GM19351 (cell line): ENCODE results near the gene ABCD1.
"Not testable (repeated sequence)": the region's sequence is repeated elsewhere in the genome, so short reads cannot be mapped to it uniquely, and the experiment has no call there.

Experiments used
- ATAC-seq: cut with Tn5 transposase; IDR thresholded peaks from one replicate; pipeline ENCODE4 v1.9.1; 2021; ENCODE audit warnings: mild to moderate bottlenecking, moderate library complexity; ENCODE audit not compliant: unreplicated experiment

The ABCD1 gene

DNA sequence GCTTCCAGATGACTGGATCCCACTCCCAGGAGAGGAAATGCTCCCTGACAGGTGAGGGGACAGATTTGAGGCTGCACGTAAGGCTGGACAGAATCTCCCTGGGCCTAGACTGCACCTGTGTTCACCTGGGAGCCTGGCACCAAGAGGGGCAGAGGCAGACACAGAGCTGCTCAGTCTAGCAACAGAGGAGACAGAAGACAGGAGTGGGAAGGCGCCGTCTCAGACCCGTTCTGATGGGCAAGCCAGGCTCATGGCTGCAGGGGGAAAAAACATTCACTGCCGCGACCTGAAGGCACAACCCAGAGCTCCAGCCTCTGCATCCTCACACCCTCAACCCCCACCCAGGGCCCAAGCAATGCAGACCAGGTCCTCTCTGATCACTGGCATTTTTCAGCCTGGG lies 17.2 kb upstream of the ABCD1 start:
- no peak for ATAC-seq

DNA sequence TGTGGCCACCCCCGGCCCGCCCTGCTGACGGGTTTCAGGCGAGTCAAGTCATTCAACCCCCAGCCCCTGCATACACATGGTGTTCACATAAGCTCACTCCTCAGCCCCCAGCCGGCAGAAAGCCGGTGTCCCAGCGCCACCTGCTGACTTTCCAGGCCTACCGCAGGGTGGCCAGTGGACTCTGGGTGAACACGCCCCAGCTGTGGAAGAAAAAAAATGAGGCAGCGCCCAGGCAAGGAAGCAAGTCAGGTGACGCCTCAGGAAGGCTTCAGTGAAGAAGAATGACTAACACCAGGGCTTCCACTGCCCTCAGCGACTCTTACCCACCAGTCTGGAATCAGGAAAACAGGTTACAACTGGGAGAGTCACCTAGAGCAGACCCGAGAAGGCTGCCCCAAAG lies 16.2 kb upstream of the ABCD1 start:
- ATAC-seq, result peak; percentile 58

DNA sequence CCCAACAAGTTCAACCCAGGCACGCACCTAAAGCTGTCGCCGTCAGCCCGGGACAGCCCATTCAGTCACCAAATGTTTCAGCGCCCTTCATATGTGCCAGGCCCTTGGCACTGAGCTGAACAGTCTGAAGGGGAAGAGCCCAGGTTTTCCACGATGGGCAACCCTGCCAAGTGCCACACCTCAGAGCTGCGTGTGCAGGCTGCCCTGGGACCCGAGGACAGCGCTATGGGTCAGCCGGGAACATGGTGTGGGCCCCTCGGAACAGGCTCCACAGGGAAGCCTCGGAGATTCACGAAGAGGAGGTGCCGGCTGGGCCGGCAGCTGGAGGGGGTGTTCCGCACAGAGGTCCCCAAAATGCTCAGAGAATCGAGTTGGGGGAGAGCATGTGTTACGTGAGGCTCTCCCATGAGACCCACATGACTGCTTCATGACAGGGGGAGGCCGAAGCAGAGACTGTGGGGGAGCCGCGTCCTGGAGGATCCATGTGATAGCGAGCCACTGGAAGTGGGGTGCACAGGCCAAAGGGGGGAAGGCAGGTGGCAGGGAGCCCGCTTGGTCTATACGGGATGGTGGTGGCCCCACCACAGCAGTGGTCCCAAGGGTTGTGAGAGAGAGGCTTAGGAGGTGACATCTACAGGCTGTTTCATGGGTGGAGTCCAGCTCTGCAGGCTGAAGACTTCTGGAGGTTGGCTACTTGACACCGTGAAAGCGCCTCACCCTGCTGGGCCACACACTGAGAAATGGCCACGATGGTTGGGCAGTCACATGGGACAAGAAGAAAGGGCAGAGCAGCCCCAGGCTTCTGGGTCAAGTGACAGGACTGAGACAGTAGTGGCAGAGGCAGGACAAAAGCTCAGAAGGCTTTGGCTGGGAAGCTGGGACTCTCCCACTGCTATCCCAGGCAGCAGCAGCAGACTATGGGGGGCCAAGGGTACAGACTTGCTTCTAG lies 14.7 kb upstream of the ABCD1 start:
- no peak for ATAC-seq

DNA sequence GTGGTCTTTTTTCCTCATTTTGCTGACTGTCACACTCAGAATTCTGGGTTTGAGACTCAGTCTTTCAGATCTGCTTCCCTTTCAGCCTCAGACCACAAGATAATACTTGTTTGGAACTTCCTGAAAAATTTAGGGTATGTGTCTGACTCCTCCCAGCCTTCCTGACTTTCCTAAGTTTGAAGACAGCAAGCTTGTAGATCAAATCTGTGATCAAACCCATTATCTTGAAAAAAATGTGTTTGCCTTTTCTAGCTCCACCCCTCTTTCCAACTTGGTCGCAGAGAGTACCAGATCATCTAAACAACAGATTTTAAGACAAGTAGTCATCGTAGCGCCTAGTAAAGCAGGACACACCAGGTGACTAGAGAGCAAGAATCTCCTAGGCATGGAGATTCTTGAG lies 10.4 kb upstream of the ABCD1 start:
- ATAC-seq, result no peak

- no peak for ATAC-seq
Observed at GRCh38 chrX:153717445-153717844, 7.2 kb upstream of the ABCD1 start.

- ATAC-seq, result no peak
Observed at GRCh38 chrX:153719238-153719637, 5.4 kb upstream of the ABCD1 start.

DNA sequence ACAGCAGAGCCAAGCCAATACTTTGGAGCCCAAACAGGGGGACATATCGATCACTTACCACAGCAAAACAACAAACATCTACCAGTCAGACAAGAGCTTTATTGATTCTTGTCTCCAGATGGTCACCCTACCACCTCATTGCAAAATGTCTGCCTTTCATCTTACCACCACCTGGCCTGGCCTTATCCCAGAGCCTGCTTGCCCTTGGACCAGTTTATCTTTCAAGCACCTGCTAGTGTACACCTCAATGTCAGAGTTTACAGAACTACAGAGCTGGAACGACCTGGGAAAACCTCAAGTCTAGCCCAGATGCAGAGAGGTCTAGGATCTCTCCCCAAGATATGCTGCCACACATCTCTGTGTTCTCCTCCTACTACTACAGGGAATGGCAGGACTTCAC lies 5.0 kb upstream of the ABCD1 start:
- no peak for ATAC-seq

- ATAC-seq, result no peak
Observed at GRCh38 chrX:153722704-153723350, 1.8 kb upstream of the ABCD1 start.

DNA sequence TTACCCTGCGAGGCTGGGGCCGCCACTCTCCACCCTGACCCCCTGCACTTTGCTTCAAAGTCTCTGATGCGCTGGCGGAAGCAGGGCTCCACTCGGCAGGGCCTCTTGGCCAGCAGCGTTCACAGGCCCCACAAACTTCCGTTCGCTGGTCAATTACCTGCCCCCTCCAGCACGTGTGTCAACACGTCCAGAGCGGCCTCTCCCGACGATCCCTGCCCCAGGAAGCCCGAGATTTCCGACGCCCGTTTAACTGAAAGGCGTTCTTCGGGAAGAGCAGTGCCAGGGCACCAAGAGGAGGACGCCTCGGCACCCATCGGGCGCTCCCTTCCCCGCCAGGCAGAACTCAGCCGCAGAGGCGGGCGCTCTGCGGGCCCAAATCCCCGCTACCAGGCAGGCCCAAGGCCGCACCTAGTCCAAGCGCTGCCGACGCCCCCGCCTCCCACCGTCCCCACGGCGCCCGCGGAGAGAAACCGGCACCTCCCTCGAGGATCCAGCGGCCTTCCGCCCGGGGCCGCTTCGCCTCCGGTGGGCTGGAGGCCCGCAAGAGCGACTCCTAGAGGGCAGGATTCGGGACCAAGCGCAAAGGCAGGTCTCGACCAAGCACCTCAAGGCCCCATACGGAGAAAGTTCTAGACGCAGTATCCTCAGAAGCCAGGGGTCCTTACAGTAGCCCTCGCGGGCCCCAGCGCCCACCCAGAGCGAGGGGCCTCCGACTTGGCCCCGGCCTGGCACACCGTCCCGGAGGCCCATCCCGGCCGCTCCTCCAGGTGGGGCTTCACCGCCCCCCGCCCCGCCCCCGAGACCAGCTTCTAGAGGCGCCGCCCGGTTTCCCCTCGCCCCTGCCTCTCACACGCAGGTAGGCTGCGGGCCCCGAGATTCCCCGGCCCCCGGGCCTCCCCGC lies 1.1 kb upstream of the ABCD1 start:
- ATAC-seq, result peak; percentile 30

DNA sequence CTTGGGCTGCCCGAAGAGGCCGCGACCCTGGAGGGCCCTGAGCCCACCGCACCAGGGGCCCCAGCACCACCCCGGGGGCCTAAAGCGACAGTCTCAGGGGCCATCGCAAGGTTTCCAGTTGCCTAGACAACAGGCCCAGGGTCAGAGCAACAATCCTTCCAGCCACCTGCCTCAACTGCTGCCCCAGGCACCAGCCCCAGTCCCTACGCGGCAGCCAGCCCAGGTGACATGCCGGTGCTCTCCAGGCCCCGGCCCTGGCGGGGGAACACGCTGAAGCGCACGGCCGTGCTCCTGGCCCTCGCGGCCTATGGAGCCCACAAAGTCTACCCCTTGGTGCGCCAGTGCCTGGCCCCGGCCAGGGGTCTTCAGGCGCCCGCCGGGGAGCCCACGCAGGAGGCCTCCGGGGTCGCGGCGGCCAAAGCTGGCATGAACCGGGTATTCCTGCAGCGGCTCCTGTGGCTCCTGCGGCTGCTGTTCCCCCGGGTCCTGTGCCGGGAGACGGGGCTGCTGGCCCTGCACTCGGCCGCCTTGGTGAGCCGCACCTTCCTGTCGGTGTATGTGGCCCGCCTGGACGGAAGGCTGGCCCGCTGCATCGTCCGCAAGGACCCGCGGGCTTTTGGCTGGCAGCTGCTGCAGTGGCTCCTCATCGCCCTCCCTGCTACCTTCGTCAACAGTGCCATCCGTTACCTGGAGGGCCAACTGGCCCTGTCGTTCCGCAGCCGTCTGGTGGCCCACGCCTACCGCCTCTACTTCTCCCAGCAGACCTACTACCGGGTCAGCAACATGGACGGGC lies 579 bp downstream of the ABCD1 start:
- no peak for ATAC-seq

DNA sequence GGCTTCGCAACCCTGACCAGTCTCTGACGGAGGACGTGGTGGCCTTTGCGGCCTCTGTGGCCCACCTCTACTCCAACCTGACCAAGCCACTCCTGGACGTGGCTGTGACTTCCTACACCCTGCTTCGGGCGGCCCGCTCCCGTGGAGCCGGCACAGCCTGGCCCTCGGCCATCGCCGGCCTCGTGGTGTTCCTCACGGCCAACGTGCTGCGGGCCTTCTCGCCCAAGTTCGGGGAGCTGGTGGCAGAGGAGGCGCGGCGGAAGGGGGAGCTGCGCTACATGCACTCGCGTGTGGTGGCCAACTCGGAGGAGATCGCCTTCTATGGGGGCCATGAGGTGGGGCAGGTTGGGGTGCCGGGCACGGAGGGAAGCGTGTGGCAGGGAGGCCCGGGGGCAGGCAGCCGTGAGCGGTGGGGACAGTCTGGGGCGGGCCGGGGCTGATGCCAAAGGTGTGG lies 1.2 kb downstream of the ABCD1 start:
- ATAC-seq, result no peak

DNA sequence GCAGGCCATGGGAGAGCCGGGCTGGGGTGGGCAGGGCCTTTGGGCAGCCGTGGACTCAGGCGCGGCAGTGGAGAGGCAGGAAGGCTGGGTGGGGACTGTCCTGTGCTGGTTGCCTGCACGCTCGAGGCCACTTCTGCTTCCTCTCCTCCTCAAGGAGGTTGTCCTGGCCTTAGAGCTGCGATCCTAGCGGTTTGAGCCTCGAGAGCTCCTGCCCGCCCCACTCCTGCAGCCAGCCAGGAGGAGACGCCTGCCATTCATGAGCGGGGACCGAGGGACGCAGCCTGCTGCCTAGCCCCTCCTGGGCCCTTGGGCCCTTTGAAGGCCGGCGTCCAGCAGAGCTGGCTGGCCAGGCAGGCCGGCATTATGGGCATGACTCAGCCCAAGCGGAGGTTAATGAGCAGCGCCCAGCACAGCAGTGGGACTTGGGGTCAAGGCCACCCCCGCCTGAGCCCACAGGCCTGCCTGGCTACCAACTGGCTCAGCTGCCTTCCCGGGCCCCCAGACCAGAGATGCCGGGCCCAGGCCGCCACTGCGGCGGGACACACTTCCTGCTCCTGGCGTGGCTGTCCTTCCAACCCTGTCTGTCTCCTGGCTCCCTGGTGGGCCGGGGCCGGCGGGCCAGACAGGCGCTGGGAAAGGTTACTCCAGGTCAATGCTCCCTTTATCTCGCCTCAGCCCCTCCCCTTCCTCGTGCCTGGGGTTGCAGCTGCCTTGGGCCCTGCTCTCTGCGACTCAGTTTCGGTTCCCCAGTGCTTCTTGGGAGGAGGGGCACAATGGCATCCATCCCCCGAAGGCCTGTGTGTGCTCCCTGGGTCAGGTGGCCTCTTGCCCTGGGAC lies 1.8 kb downstream of the ABCD1 start:
- peak; percentile 51 for ATAC-seq

GRCh38 chrX:153727123-153727931 lies 2.7 kb downstream of the ABCD1 start:
- ATAC-seq, result no peak

DNA sequence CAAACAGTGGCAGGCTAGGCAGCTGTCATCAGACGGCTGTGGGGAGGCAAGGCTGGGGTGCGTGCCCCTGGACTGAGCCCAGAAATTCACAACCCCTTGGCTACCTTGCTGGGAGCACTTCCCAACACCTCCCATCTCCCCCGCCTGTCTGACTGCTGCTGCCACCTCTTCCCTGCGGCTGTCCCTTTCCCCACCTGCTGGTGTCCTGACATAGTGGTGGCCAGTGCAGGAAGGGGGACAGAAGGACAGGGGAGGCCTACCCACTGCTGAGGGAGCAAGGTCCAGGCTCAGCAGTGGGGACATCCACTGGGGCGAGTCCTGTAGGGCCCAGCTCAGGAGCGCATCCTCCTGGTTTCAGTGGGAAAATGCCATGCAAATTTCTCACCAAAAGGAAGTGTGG lies 3.4 kb downstream of the ABCD1 start:
- no peak for ATAC-seq

- no peak for ATAC-seq
Observed at GRCh38 chrX:153728951-153729631, 4.4 kb downstream of the ABCD1 start.

GRCh38 chrX:153730115-153730514 lies 5.5 kb downstream of the ABCD1 start:
- ATAC-seq, result not testable (repeated sequence)

- ATAC-seq, result no peak
Observed at GRCh38 chrX:153731117-153731844, 6.6 kb downstream of the ABCD1 start.
